HCT116 (cell line): ENCODE data around the gene PRKCH. TPM values are rescaled to one million over a fixed set of nuclear protein-coding genes. Genes with fewer than 3 reads are reported as not detected.

Experiments used
- ATAC-seq: fragments of 200-7000 bp; cut with Tn5 transposase; 2 replicates; pipeline ENCODE4 v1.9.1; 2020; ENCODE audit warnings: mild to moderate bottlenecking, moderate library complexity
- BruUV-seq: library from RNA; stranded (reverse); fragments of 400-500 nt; replicated peaks from 2 replicates; lab custom pipeline; 2021; lab: Mats Ljungman, UMichigan
- CTCF ChIA-PET: fragments of 300-600 bp; sonication (Branson Sonifier 250); formaldehyde crosslinking; loops from one replicate; lab custom pipeline; 2021; ENCODE audit warnings: antibody characterized with exemption; lab: Charles Lee
- POLR2A ChIA-PET: fragments of 300-600, 350-600 bp; sonication (Branson Sonifier 250); formaldehyde crosslinking; loops from one replicate; lab custom pipeline; 2021; ENCODE audit warnings: antibody characterized with exemption; lab: Charles Lee
- RAD21 ChIA-PET, 2 experiments: fragments of 300-600 bp; sonication (Branson Sonifier 250); formaldehyde crosslinking; loops; one replicate each; lab custom pipeline; 2023; ENCODE audit warnings: low total read pairs in 2 of 2; ENCODE audit not compliant: uncharacterized antibody in 2 of 2, unreplicated experiment in 2 of 2, low non-redundant PET in 1 of 2; lab: Charles Lee
- DNase-seq: peaks from one replicate; pipeline ENCODE4 v3.0.0-alpha.2; 2010; ENCODE audit warnings: low read depth, low spot score
- H2AFZ ChIP-seq: fragments of 200-600 bp; shearing (Covaris generic), sonication (generic); 2 replicates; pipeline ENCODE4 v1.6.1; 2017; ENCODE audit warnings: low read depth, mixed run types, mixed read lengths, antibody characterized with exemption, low read length; ENCODE audit not compliant: poor library complexity, severe bottlenecking
- H3K27ac ChIP-seq: 2 replicates; pipeline ENCODE4 v1.5.1; 2012; ENCODE audit warnings: low read depth, low read length
- H3K27me3 ChIP-seq: fragments of 200-600 bp; sonication (generic); 2 replicates; pipeline ENCODE4 v1.6.1; 2016; ENCODE audit warnings: mixed run types, low read length, mixed read lengths; ENCODE audit not compliant: insufficient read depth
- H3K36me3 ChIP-seq, 2 experiments: fragments of 200-500 bp in 1 of 2; fragments of 200-600 bp in 1 of 2; sonication (Bioruptor generic) in 1 of 2; sonication (generic) in 1 of 2; 2 replicates each; pipeline versions ENCODE4 v1.5.1 to v1.6.1; 2014 to 2016; ENCODE audit warnings: low read length in 2 of 2, inconsistent platforms in 1 of 2, mixed read lengths in 1 of 2, mixed run types in 1 of 2; ENCODE audit not compliant: insufficient read depth in 2 of 2, control insufficient read depth in 1 of 2
- H3K4me1 ChIP-seq, 2 experiments: fragments of 200-600 bp in 1 of 2; sonication (generic) in 1 of 2; 2 replicates each; pipeline versions ENCODE4 v1.5.1 to v1.6.1; 2012 to 2017; ENCODE audit warnings: low read length in 2 of 2, inconsistent platforms in 1 of 2, mild to moderate bottlenecking in 1 of 2, mixed read lengths in 1 of 2, mixed run types in 1 of 2, moderate library complexity in 1 of 2; ENCODE audit not compliant: insufficient read depth in 2 of 2, control insufficient read depth in 1 of 2
- H3K4me2 ChIP-seq: fragments of 200-600 bp; sonication (generic); 2 replicates; pipeline ENCODE4 v1.6.1; 2017; ENCODE audit warnings: mixed run types, low read length, mixed read lengths
- H3K4me3 ChIP-seq, 2 experiments: fragments of 200-600 bp in 1 of 2; sonication (generic) in 1 of 2; replicated peaks in 1 of 2; 2 replicates each; pipeline ENCODE4 v1.5.1; 2011 to 2016; ENCODE audit warnings: low read length in 2 of 2, control low read depth in 1 of 2, low read depth in 1 of 2, mild to moderate bottlenecking in 1 of 2, mixed read lengths in 1 of 2, mixed run types in 1 of 2
- H3K79me2 ChIP-seq: fragments of 200-600 bp; sonication (generic); 2 replicates; pipeline ENCODE4 v1.6.1; 2017; ENCODE audit warnings: mild to moderate bottlenecking, mixed run types, low read length, moderate library complexity, mixed read lengths; ENCODE audit not compliant: insufficient read depth
- H3K9ac ChIP-seq: fragments of 200-600 bp; sonication (generic); 2 replicates; pipeline ENCODE4 v1.6.1; 2016; ENCODE audit warnings: low read length, mixed read lengths
- H3K9me2 ChIP-seq: fragments of 200-600 bp; sonication (generic), shearing (Covaris generic); 2 replicates; pipeline ENCODE4 v1.6.1; 2017; ENCODE audit warnings: mixed run types, mild to moderate bottlenecking, moderate library complexity; ENCODE audit not compliant: insufficient read depth
- H3K9me3 ChIP-seq, 2 experiments: fragments of 200-500 bp in 1 of 2; fragments of 200-600 bp in 1 of 2; sonication (Bioruptor generic) in 1 of 2; sonication (generic) in 1 of 2; 2 replicates each; pipeline ENCODE4 v1.6.1; 2014 to 2017; ENCODE audit warnings: low read length in 2 of 2, mixed read lengths in 2 of 2, inconsistent platforms in 1 of 2, low read depth in 1 of 2, mild to moderate bottlenecking in 1 of 2, mixed run types in 1 of 2, moderate library complexity in 1 of 2; ENCODE audit not compliant: control insufficient read depth in 1 of 2, insufficient read depth in 1 of 2
- H4K20me1 ChIP-seq: fragments of 200-600 bp; sonication (generic), shearing (Covaris generic); 2 replicates; pipeline ENCODE4 v1.6.1; 2017; ENCODE audit warnings: mixed run types, mild to moderate bottlenecking, moderate library complexity; ENCODE audit not compliant: insufficient read depth
- CBX3 ChIP-seq: IDR thresholded peaks from 2 replicates; pipeline ENCODE4 v1.6.1; 2012; ENCODE audit warnings: low read depth
- CEBPB ChIP-seq: IDR thresholded peaks from 2 replicates; pipeline ENCODE4 v1.6.1; 2012; ENCODE audit warnings: low read depth
- EGR1 ChIP-seq: IDR thresholded peaks from 2 replicates; pipeline ENCODE4 v1.6.1; 2012; ENCODE audit warnings: low read depth
- ELF1 ChIP-seq: IDR thresholded peaks from 2 replicates; pipeline ENCODE4 v1.6.1; 2012; ENCODE audit warnings: low read depth, borderline replicate concordance
- EZH2 ChIP-seq: fragments of 200-600 bp; sonication (generic); IDR thresholded peaks from 2 replicates; pipeline ENCODE4 v1.6.1; 2017; ENCODE audit warnings: antibody characterized with exemption, mixed run types
- EZH2phosphoT487 ChIP-seq: fragments of 200-600 bp; IDR thresholded peaks from 2 replicates; pipeline ENCODE4 v1.6.1; 2018; ENCODE audit warnings: antibody characterized with exemption, borderline replicate concordance
- POLR2A ChIP-seq: IDR thresholded peaks from 2 replicates; pipeline ENCODE4 v1.7.0; 2011; ENCODE audit warnings: borderline replicate concordance; ENCODE audit not compliant: insufficient read depth, insufficient read length; ENCODE audit errors: extremely low read depth
- RAD21 ChIP-seq: IDR thresholded peaks from 2 replicates; pipeline ENCODE4 v1.6.1; 2012; ENCODE audit warnings: low read depth, mild to moderate bottlenecking
- SIN3A ChIP-seq: IDR thresholded peaks from 2 replicates; pipeline ENCODE4 v1.6.1; 2012; ENCODE audit warnings: low read depth
- SP1 ChIP-seq: IDR thresholded peaks from 2 replicates; pipeline ENCODE4 v1.6.1; 2012; ENCODE audit warnings: low read depth
- SRF ChIP-seq: IDR thresholded peaks from 2 replicates; pipeline ENCODE4 v1.6.1; 2012; ENCODE audit warnings: low read depth
- TCF7L2 ChIP-seq: IDR thresholded peaks from 2 replicates; pipeline ENCODE4 v1.7.0; 2011; ENCODE audit warnings: borderline replicate concordance, inconsistent platforms; ENCODE audit not compliant: insufficient read depth, insufficient read length; ENCODE audit errors: extremely low read depth
- YY1 ChIP-seq: IDR thresholded peaks from 2 replicates; pipeline ENCODE4 v1.6.1; 2011; ENCODE audit warnings: low read length, low read depth, moderate library complexity, mild to moderate bottlenecking; ENCODE audit not compliant: insufficient replicate concordance; ENCODE audit errors: extremely low read depth
- ZNF274 ChIP-seq: fragments of 200-500 bp; sonication (Bioruptor generic); IDR thresholded peaks from 2 replicates; pipeline ENCODE4 v1.6.1; 2014; ENCODE audit warnings: mild to moderate bottlenecking, low read depth, low read length, inconsistent platforms
- intact Hi-C: fragments of 100-400 bp; cut with micrococcal nuclease; formaldehyde crosslinking; loops from 2 replicates; pipeline ENCODE4 v1.10.0; 2022
- total RNA-seq: library from RNA; stranded (reverse); gene quantifications from one replicate; pipeline ENCODE4 v1.2.1, GENCODE V29; 2021; ENCODE audit not compliant: unreplicated experiment
- TF ChIP-seq, protein P1 (sequence below): IDR thresholded peaks from 2 replicates; pipeline ENCODE4 v1.6.1; 2011; ENCODE audit warnings: mild to moderate bottlenecking, low read length, moderate library complexity; ENCODE audit not compliant: insufficient replicate concordance; ENCODE audit errors: extremely low read depth
- TF ChIP-seq, protein P2 (sequence below): IDR thresholded peaks from 2 replicates; pipeline ENCODE4 v1.6.1; 2012

PRKCH gene
- total RNA-seq, 1 experiment from 2014 or later, result 16.6 TPM

DNA sequence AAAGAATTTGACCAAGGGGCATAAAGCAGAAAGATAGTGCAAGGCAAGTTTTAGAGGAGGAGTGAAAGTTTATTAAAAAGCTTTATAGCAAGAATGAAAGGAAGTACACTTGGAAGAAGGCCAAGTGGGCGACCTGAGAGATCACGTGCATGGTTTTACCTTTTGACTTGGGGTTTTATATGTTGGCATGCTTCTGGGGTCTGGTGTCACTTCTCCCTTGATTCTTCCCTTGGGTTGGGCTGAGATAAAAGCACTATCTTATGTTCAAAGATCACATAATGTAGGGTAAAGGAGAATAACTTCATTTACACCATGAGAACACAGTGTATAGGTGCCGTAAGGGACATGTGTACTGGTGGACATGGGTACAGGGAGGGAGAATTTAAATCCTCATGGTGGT is 22.6 kb upstream of the PRKCH start:
- H4K20me1 ChIP-seq, result no peaks in the 10 kb centered on the region
- CTCF ChIA-PET, result no interaction called here
- TF ChIP-seq YY1, result no peak
- no peak for TF ChIP-seq EGR1
- no peak for TF ChIP-seq CEBPB
- TF ChIP-seq, all 23 proteins: peak for 0
- intact Hi-C loops, result loop anchor here (5.0 to 10.0 kb wide), 3 partner anchors 138 to 826 kb away; no protein-coding TSS in a partner anchor
- no peaks in the 10 kb centered on the region for H3K9me3 ChIP-seq
- no peak overlapping the region for H3K9ac ChIP-seq
- ATAC-seq, result no peak
- no peak overlapping the region for H3K4me2 ChIP-seq
- ChIA-PET RAD21 (no interaction called here), POLR2A (interaction anchor here (0.6 kb wide), 1 partner anchor 45 kb away, joined by 4 read pairs; no protein-coding TSS in a partner anchor)
- DNase-seq, result no peak
- H3K4me3 ChIP-seq, result no peak overlapping the region
- no peaks in the 10 kb centered on the region for H3K36me3 ChIP-seq
- H3K9me2 ChIP-seq, result no peaks in the 10 kb centered on the region
- H3K79me2 ChIP-seq, result no peaks in the 10 kb centered on the region
- no peaks in the 10 kb centered on the region for H3K4me1 ChIP-seq
- H3K27ac ChIP-seq, result no peak overlapping the region
- no peak overlapping the region for H2AFZ ChIP-seq
- no peaks in the 10 kb centered on the region for H3K27me3 ChIP-seq
- no TSS peak for BruUV-seq

DNA sequence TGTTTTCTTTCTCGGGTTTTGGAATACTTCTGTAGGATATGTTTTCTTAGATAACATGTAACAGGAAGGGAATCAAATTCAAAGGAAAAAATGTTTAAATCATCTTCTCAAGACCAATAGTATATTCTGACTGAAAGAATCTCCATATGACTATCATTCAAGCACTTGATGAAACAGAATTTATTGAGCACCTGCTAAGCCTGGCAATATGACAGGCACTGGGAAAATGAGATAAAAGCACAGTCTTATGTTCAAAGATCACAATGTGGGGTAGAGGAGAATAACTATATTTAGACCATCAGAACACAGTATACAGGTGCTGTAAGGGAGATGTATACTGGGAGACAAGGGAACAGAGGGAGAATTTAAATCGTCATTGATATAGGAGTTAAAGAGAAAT is 21.2 kb upstream of the PRKCH start:
- no peaks in the 10 kb centered on the region for H3K4me1 ChIP-seq
- no peaks in the 10 kb centered on the region for H3K27me3 ChIP-seq
- DNase-seq, result no peak
- CTCF ChIA-PET, result no interaction called here
- RAD21 ChIA-PET, result no interaction called here
- H2AFZ ChIP-seq, result no peak overlapping the region
- H3K36me3 ChIP-seq, result no peaks in the 10 kb centered on the region
- H3K9me3 ChIP-seq, result no peaks in the 10 kb centered on the region
- no peaks in the 10 kb centered on the region for H3K9me2 ChIP-seq
- BruUV-seq, result no TSS peak
- intact Hi-C loops, result no loop called here
- no peak overlapping the region for H3K9ac ChIP-seq
- H3K4me2 ChIP-seq, result no peak overlapping the region
- ATAC-seq, result no peak
- H3K27ac ChIP-seq, result no peak overlapping the region
- no peaks in the 10 kb centered on the region for H3K79me2 ChIP-seq
- H4K20me1 ChIP-seq, result no peaks in the 10 kb centered on the region
- no peak overlapping the region for H3K4me3 ChIP-seq
- POLR2A ChIA-PET, result no interaction called here
- TF ChIP-seq POLR2A (no peak), ELF1 (no peak), CEBPB (no peak), SIN3A (no peak), TCF7L2 (no peak), YY1 (no peak), SRF (no peak), EZH2phosphoT487 (no peak), CBX3 (no peak), ZNF274 (no peak), RAD21 (no peak), EGR1 (no peak), SP1 (no peak), EZH2 (no peak)
- TF ChIP-seq, protein P1, sequence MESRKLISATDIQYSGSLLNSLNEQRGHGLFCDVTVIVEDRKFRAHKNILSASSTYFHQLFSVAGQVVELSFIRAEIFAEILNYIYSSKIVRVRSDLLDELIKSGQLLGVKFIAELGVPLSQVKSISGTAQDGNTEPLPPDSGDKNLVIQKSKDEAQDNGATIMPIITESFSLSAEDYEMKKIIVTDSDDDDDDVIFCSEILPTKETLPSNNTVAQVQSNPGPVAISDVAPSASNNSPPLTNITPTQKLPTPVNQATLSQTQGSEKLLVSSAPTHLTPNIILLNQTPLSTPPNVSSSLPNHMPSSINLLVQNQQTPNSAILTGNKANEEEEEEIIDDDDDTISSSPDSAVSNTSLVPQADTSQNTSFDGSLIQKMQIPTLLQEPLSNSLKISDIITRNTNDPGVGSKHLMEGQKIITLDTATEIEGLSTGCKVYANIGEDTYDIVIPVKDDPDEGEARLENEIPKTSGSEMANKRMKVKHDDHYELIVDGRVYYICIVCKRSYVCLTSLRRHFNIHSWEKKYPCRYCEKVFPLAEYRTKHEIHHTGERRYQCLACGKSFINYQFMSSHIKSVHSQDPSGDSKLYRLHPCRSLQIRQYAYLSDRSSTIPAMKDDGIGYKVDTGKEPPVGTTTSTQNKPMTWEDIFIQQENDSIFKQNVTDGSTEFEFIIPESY, result no peak
- TF ChIP-seq, protein P2, sequence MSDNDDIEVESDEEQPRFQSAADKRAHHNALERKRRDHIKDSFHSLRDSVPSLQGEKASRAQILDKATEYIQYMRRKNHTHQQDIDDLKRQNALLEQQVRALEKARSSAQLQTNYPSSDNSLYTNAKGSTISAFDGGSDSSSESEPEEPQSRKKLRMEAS, result no peak
